ENCODE results near the gene HAS3.

GRCh38 chr16:69057400-69058378 is 47.8 kb upstream of the HAS3 start:
- TF ChIP-seq CTCF (IDR thresholded peaks at IDR 0.05) (no peak), POLR2A (IDR thresholded peaks at IDR 0.05) (no peak), POLR2AphosphoS5 (IDR thresholded peaks at IDR 0.05) (peak; percentile 7)
